Measurements from ENCODE around the gene ARID3B.

- TF ChIP-seq CTCF (IDR thresholded peaks at IDR 0.05; ENCODE audit: borderline replicate concordance, extremely low read depth, low read length, poor library complexity, severe bottlenecking) (no peak), EZH2 (IDR thresholded peaks at IDR 0.05; ENCODE audit: borderline replicate concordance, low read depth, low read length, severe bottlenecking) (no peak)
Observed at GRCh38 chr15:74584779-74585178, 43.8 kb downstream of the ARID3B start.

All from DND-41 (cell line).